Osteoblast (primary cell): ENCODE data around the gene JPH4. TPM values are rescaled to one million over a fixed set of nuclear protein-coding genes. Genes with fewer than 3 reads are reported as not detected.

Source experiments
- DNase-seq: peaks from one replicate; pipeline ENCODE4 v3.0.0; 2011; ENCODE audit warnings: low spot score, mixed read lengths; ENCODE audit not compliant: insufficient read length; ENCODE audit errors: missing footprints
- H2AFZ ChIP-seq: 2 replicates; pipeline ENCODE4 v1.6.0; 2011; ENCODE audit warnings: mild to moderate bottlenecking, low read length
- H3K27ac ChIP-seq: 2 replicates; pipeline ENCODE4 v1.5.1; 2011; ENCODE audit warnings: mild to moderate bottlenecking, low read depth, low read length, moderate library complexity
- H3K27me3 ChIP-seq: 2 replicates; pipeline ENCODE4 v1.6.0; 2012; ENCODE audit warnings: mild to moderate bottlenecking, control low read depth, inconsistent platforms, low read length, moderate library complexity; ENCODE audit not compliant: insufficient read depth
- H3K36me3 ChIP-seq: 2 replicates; pipeline ENCODE4 v1.5.1; 2011; ENCODE audit warnings: mild to moderate bottlenecking, low read length, control low read depth, moderate library complexity; ENCODE audit not compliant: insufficient read depth
- H3K4me1 ChIP-seq: 2 replicates; pipeline ENCODE4 v1.5.1; 2011; ENCODE audit warnings: mild to moderate bottlenecking, low read length, control low read depth, moderate library complexity; ENCODE audit not compliant: insufficient read depth
- H3K4me2 ChIP-seq: 2 replicates; pipeline ENCODE4 v1.6.0; 2011; ENCODE audit warnings: mild to moderate bottlenecking, low read length; ENCODE audit not compliant: insufficient read depth
- H3K4me3 ChIP-seq: fragments of 200-600 bp; sonication (generic); 3 replicates; pipeline ENCODE4 v1.5.1; 2012; ENCODE audit warnings: mild to moderate bottlenecking, low read length, inconsistent platforms; ENCODE audit not compliant: insufficient read depth
- H3K79me2 ChIP-seq: 2 replicates; pipeline ENCODE4 v1.6.0; 2012; ENCODE audit warnings: mild to moderate bottlenecking, low read length, control low read depth, inconsistent platforms; ENCODE audit not compliant: insufficient read depth
- H3K9me3 ChIP-seq: 2 replicates; pipeline ENCODE4 v1.5.1; 2011; ENCODE audit warnings: low read depth, low read length, control low read depth
- H4K20me1 ChIP-seq: 2 replicates; pipeline ENCODE4 v1.6.0; 2012; ENCODE audit warnings: mild to moderate bottlenecking, low read length, control low read depth; ENCODE audit not compliant: insufficient read depth
- total RNA-seq: library from RNA; depleted of rRNA; stranded (reverse); fragments of >200 nt; gene quantifications from 2 replicates; pipeline ENCODE4 v1.2.3, GENCODE V29; 2012
- TF ChIP-seq, protein P1 (sequence below): IDR thresholded peaks from 2 replicates; pipeline ENCODE4 v1.5.1; 2011; ENCODE audit warnings: mild to moderate bottlenecking, low read depth, low read length, moderate library complexity; ENCODE audit errors: extremely low read depth

Gene JPH4
- total RNA-seq, 1 donor, result not detected

GRCh38 chr14:23540141-23540469 is 38.5 kb downstream of the JPH4 start:
- Histone ChIP-seq H3K27me3 (no peaks in the 10 kb centered on the region), H3K4me3 (no peak overlapping the region), H3K4me2 (no peak overlapping the region), H2AFZ (no peak overlapping the region), H3K9me3 (no peaks in the 10 kb centered on the region), H3K79me2 (no peaks in the 10 kb centered on the region), H4K20me1 (no peaks in the 10 kb centered on the region), H3K36me3 (peaks cover 5% of the 10 kb centered on the region), H3K27ac (no peak overlapping the region), H3K4me1 (peaks cover 17% of the 10 kb centered on the region)
- no peak for DNase-seq
- TF ChIP-seq, protein P1, sequence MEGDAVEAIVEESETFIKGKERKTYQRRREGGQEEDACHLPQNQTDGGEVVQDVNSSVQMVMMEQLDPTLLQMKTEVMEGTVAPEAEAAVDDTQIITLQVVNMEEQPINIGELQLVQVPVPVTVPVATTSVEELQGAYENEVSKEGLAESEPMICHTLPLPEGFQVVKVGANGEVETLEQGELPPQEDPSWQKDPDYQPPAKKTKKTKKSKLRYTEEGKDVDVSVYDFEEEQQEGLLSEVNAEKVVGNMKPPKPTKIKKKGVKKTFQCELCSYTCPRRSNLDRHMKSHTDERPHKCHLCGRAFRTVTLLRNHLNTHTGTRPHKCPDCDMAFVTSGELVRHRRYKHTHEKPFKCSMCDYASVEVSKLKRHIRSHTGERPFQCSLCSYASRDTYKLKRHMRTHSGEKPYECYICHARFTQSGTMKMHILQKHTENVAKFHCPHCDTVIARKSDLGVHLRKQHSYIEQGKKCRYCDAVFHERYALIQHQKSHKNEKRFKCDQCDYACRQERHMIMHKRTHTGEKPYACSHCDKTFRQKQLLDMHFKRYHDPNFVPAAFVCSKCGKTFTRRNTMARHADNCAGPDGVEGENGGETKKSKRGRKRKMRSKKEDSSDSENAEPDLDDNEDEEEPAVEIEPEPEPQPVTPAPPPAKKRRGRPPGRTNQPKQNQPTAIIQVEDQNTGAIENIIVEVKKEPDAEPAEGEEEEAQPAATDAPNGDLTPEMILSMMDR, result no peak

DNA sequence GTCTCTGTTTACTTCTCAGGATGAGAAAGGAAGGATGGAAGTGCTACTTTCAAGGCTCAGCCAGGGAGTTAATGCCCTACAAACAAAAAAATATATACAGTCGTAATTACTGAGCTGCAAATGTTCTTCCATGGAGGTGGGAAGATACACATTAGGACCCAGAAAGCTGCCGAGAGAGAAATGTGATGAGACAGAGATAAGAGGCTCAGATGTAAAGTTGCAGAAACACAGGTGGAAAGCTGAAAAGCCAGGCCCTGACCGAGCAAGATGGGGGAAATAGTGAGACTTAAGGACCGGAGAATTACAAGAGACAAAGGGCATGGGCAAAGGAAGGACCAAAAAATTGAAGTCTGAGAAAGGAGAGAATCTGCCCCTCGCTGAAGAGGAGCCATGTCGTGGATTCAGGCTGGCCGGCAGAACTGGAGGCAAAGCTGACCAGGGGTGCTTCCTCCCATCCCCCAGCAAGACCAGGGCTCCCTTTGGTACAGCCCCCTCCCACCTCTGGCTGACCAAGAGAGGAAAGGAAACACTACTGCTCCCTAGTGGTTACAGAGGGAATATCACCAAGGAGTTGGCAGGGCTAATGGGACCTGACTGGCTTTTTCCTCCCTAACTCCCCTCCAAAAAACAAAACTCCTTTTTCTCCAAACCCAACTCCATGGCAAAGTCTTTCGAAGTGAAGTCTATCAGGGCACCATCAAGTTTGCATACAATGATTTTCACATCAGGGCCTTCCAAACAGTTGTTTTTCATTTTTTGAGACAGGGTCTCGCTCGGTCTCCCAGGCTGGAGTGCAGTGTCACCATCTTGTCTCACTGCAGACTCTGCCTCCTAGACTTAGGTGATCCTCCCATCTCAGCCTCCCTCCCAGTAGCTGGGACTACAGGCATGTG is 39.1 kb downstream of the JPH4 start:
- no peak overlapping the region for H3K27ac ChIP-seq
- peak overlapping the region; percentile 73 for H2AFZ ChIP-seq
- peaks cover 5% of the 10 kb centered on the region for H3K36me3 ChIP-seq
- no peaks in the 10 kb centered on the region for H3K79me2 ChIP-seq
- H3K4me2 ChIP-seq, result no peak overlapping the region
- TF ChIP-seq, protein P1, result peak; percentile 69
- H3K4me1 ChIP-seq, result peaks cover 12% of the 10 kb centered on the region
- DNase-seq, result peak; percentile 90
- H3K9me3 ChIP-seq, result no peaks in the 10 kb centered on the region
- no peaks in the 10 kb centered on the region for H4K20me1 ChIP-seq
- no peaks in the 10 kb centered on the region for H3K27me3 ChIP-seq
- no peak overlapping the region for H3K4me3 ChIP-seq

DNA sequence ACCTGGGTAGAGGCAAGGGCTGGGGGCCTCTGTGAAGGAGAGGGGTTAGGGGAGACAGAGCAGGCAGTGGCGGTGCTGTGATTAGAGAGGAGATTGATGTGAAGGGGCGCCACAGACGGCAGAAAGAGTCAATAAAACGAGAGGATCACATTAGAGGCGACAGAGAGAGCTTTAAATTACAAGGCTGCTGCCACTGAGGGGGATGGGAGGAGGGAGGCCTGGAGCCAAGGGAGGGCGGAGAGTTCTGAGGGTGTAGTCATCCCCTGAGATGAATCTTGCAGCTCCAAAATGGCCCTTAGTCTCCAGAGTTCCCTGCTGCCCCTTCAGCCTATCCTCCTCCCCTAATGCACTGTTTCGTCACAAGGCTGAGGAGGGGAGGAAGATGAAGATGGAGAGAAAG is 39.8 kb downstream of the JPH4 start:
- peak overlapping the region; percentile 73 for H2AFZ ChIP-seq
- H3K27me3 ChIP-seq, result no peaks in the 10 kb centered on the region
- no peaks in the 10 kb centered on the region for H3K79me2 ChIP-seq
- no peak overlapping the region for H3K4me2 ChIP-seq
- no peak overlapping the region for H3K27ac ChIP-seq
- TF ChIP-seq, protein P1, result no peak
- H4K20me1 ChIP-seq, result no peaks in the 10 kb centered on the region
- H3K4me1 ChIP-seq, result peaks cover 12% of the 10 kb centered on the region
- DNase-seq, result peak; percentile 91
- H3K4me3 ChIP-seq, result no peak overlapping the region
- peaks cover 5% of the 10 kb centered on the region for H3K36me3 ChIP-seq
- H3K9me3 ChIP-seq, result no peaks in the 10 kb centered on the region

- H3K4me1 ChIP-seq, result peaks cover 12% of the 10 kb centered on the region
- TF ChIP-seq, protein P1, result no peak
- H3K79me2 ChIP-seq, result no peaks in the 10 kb centered on the region
- H3K4me3 ChIP-seq, result no peak overlapping the region
- H3K36me3 ChIP-seq, result peaks cover 3% of the 10 kb centered on the region
- H3K27ac ChIP-seq, result no peak overlapping the region
- H2AFZ ChIP-seq, result no peak overlapping the region
- H3K27me3 ChIP-seq, result no peaks in the 10 kb centered on the region
- no peak overlapping the region for H3K4me2 ChIP-seq
- H4K20me1 ChIP-seq, result no peaks in the 10 kb centered on the region
- H3K9me3 ChIP-seq, result no peaks in the 10 kb centered on the region
- no peak for DNase-seq
These were observed 40.4 kb downstream of the JPH4 start for GRCh38 chr14:23538050-23538718.
